Testis (tissue), 2 donors: Measurements from ENCODE around the gene TMEM35A.

Experiments
- CTCF ChIP-seq, 3 experiments: fragments of 450-650 bp in 2 of 3; fragments of 200-600 bp in 1 of 3; sonication (generic) in 1 of 3; IDR thresholded peaks; one replicate each; pipeline ENCODE4 v1.5.1; 2016 to 2019; ENCODE audit warnings: antibody characterized with exemption in 3 of 3, mild to moderate bottlenecking in 2 of 3, moderate library complexity in 1 of 3
- POLR2A ChIP-seq: fragments of 450-650 bp; IDR thresholded peaks from one replicate; pipeline ENCODE4 v1.6.1; 2017; ENCODE audit warnings: antibody characterized with exemption, mild to moderate bottlenecking, moderate library complexity

- TF ChIP-seq CTCF (IDR thresholded peaks at IDR 0.05) (no peak), POLR2A (no peak)
These were observed 2.6 kb downstream of the TMEM35A start for GRCh38 chrX:101081231-101081630.
